OCI-M2 (cell line): ENCODE data around the gene ZNHIT1.
"Not testable (repeated sequence)": the region's sequence is repeated elsewhere in the genome, so short reads cannot be mapped to it uniquely, and the experiment has no call there.

Experiments
- DNase-seq: peaks from one replicate; lab custom pipeline; 2025; ENCODE audit not compliant: unreplicated experiment; lab: John Stamatoyannopoulos, UW

ZNHIT1 gene

DNA sequence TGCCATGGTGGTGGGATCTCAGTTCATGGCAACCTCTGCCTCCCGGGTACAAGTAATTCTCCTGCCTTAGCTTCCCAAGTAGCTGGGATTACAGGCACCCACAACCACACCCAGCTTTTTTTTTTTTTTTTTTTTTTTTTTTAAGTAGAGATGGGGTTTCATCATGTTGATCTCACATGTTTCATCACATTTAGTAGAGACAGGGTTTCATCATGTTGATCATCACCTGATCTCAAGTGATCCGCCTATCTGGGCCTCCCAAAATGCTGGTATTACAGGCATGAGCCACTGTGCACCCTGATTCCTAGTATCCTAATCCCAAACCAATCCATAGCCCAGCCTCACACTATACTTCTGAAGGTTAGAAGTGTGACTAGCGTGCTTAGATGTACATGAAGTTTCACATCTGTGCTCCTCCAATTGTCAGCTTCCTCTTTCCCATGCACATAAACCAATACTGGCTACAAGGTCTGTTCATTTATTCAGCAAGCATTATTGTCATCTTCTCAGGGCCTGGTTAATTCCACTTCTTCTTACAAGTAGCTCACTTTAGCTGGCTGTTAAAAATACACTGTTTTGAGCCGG is 31.0 kb upstream of the ZNHIT1 start:
- DNase-seq = no peak

DNA sequence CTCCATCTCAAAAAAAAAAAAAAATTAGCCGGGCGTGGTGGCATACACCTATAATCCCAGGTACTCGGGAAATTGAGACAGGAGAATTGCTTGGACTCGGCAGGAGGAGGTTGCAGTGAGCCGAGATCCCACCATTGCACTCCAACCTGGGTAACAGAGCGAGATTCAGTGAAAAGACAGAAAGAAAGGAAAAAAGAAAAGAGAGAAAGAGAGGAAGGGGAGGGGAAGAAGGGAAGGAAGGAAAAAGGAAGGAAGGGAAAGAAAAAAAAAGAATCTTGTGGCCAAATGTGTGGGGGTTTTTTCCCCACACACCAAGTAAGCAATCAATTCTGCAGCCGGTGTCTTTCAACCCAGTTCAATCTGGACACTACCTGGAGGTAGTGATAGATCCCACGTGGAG is 28.9 kb upstream of the ZNHIT1 start:
- no peak for DNase-seq

DNA sequence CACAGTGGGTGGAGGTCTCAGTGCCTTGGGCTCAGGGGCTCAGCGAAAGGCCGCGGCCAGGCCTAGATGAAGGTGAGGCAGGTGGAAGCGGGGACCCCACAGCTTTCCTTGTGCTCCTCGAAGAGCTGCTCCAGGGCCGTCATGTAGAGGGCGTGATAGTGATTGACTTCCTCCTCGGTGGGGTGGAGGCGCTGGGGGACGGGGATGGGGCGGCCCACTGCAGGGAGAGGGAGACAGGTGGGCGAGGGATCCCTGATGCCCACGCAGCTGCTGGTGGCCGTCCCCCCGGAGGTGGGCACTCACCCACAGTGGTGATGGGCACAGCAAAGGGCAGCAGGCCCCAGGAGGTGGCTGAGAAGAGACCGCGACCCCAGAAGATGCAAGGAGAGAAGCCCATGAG is 22.1 kb upstream of the ZNHIT1 start:
- DNase-seq = no peak

DNA sequence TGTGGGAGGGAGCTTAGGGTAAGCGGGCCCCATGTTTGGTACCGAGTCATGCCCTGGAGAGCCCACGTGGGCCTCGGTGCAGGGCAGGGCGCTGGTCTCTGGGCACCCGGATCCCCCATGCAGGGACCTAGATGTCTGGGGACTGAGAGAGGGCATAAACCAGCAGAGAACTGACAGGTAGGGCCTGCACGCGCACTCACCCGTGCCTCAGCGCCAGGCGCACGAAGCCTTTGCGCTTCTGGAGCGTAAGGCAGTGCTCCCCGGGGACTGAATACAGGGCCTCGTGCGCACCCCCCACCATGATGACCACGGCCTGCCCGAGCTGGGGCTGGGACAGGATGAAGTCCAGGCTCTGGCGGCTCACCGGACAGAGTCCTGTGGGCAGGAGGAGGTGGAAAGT is 20.0 kb upstream of the ZNHIT1 start:
- no peak for DNase-seq

DNA sequence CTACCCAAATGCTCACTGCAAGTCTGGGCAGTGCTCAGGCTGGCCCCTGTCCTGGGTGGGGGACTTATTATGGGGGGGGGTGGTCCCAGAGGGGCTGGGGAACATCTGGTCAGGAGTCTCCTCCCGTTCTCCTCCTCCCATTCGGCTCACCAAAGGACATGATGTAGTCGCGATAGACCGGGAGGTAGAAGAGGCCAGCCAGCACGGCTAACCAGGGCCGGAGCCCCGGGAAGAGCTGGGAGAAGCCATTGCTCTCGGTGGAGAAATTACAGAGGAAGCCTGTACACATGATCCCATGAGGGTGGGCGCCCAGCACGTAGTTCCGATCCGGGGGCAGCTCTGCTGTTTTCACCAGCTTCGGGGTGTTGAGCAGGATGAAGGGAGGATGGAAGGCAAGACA is 19.5 kb upstream of the ZNHIT1 start:
- no peak for DNase-seq

DNA sequence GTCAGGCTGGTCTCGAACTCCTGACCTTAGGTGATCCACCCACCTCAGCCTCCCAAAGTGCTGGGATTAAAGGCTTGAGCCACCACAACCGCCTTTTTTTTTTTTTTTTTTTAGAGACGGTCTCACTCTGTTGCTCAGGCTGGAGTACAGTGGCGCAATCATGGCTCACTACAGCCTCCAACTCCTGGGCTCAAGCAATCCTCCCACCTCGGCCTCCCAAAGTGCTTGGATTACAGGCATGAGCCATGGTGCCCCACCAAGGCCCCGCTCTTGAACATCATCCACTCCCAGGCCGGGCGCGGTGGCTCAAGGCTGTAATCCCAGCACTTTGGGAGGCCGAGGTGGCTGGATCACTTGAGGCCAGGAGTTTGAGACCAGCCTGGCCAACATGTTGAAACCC is 18.4 kb upstream of the ZNHIT1 start:
- not testable (repeated sequence) for DNase-seq

DNA sequence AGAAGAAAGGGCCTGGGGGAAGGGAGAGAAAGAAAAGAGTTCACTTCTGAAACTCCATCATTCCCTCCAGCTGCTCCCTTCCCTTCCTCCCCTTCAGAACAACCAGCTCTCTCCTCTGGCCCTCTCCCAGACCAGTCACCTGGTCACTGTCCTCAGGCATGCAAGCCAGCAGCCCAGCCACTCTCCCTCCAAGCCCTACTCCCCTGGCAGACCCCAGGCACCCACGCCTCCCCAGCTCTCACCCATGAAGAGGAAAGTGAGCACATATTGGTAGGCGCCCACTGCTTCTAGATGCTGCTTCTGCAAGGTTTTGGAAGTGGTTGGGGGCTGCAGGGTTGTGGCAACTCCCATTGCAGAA is 17.5 kb upstream of the ZNHIT1 start:
- DNase-seq = no peak

DNA sequence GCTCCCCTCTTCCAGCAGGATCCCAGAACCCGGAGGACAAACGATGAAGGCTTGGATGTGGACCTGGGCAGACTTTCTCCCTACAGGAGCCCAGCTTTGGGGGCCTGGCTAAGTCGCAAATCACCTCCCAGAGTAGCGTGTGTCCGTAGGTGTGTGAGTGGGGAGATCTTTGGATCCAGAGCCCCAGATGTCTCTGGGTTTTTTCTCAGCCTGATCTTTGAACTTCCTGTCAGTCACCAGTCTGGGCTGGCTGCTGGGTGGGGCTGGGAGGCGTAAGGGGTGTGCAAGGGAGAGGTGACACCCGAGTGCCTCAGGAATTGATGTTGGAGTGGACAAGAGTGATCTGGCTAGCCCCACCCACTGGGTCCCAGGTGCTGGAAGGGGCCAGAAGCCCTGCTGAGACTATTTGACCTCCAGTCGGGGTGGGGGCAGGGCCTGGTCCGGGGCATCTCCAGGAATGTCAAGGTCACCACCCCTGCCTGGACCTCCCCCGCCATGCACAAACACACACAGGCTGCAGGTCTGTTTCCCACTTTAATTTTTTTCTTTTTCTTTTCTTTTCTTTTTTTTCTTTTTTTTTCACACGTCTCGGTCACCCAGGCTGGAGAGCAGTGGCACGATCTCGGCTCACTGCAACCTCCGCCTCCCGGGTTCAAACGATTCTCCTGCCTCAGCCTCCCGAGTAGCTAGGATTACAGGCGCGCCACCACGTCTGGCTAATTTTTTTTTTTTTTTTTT is 16.9 kb upstream of the ZNHIT1 start, which contains the start of gene MOGAT3:
MOGAT3 (minus strand) TSS at position 175 of the 738 bp plus-strand sequence. CDS start 182 bp downstream, outside the sequence.
- DNase-seq = no peak

DNA sequence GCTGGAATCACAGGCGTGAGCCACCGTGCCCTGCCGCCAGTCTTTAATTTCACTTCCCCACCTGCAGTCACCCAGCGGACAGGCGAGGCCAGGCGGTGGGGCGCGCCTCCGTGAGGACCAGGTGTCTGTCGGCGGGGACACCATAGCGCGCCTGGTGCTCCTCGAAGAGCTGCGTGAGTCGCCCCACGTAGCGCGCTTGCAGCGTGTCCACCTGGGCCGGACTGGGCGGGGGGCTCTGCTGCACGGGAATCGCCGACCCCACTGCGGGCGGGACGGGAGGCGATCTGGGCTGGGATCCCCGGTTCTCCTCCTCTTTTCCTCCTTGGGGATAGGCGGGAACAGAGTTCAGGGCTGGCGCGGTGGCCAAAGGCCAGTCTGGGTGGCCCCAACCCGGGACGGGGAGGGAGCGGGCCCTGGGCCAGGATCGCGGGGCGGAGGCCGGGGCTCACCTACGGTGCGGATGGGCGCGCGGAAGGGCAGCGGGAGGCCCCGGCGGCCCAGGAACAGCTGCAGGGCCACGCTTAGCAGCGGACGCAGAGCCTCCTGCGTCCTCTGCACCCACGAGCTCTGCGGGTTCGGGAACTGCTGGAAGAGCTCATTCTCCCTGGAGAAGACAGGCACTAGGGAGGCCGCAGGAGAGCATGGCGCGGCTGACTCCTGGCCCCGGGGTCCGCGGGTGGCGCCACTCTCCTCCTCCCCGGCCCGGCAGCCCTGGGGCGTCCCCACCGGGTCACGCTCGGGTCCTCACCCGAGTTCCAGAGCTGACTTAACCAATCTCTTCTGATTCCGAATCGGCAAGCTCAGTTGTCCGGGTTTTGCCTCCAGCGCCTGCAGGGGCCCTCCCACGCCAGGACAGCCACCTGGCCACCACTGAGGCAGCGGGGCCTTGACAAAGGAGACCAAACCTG is 16.0 kb upstream of the ZNHIT1 start:
- no peak for DNase-seq

DNA sequence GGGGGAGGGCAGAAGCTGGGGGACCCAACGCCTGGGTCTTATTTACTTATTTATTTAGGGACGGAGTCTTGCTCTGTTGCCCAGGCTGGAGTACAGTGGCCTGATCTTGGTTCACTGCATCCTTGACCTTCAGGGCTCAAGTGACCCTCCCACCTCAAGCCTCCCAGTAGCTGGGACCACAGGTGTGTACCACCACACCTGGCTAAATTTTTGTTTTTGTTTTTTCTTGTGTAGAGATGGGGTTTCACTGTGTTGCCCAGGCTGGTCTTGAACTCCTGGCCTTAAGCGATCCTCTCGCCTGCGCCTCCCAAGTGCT is 15.4 kb upstream of the ZNHIT1 start:
- no peak for DNase-seq

DNA sequence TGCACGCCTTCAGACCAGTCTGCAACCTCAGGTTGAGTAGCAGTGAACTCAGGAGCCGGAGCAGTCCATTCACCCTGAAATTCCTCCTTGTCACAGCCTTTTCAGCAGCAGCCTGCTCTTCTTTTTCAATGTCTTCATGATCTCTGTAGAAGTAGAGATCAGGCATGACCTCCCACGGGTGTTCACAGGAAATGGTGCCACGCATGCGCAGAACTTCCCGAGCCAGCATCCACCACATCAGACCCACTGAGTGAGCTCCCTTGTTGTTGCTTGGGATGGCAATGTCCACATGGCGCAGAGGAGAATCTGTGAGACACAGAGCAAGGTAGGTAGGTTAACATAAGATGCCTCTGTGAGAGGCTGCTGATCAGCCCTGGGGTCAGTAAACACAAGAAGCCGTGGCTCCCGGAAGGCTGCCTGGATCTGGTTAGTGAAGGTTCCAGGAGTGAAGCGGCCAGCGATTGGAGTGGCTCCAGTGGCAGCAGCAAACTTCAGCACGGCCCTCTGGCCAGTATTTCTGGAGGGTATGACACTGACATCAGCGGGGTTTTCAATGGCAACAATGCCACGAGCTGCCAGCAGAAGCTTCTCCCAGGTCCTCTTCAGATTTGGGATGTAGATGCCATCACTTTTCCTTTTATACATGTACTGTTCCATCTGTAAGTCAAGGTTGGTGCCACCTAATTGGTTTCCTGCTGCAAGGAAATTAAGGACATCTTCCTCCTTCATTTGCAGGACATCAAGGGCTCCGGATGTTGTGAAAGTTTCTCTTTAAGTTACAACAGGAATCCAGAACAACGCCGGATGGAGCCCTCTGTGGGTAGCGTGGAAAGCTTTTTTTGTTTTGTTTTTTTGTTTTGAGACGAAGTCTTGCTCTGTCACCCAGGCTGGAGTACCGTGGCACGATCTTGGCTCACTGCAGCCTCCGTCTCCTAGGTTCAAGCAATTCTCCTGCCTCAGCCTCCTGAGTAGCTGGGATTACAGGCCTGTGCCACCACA is 13.9 kb upstream of the ZNHIT1 start:
- DNase-seq = not testable (repeated sequence)

DNA sequence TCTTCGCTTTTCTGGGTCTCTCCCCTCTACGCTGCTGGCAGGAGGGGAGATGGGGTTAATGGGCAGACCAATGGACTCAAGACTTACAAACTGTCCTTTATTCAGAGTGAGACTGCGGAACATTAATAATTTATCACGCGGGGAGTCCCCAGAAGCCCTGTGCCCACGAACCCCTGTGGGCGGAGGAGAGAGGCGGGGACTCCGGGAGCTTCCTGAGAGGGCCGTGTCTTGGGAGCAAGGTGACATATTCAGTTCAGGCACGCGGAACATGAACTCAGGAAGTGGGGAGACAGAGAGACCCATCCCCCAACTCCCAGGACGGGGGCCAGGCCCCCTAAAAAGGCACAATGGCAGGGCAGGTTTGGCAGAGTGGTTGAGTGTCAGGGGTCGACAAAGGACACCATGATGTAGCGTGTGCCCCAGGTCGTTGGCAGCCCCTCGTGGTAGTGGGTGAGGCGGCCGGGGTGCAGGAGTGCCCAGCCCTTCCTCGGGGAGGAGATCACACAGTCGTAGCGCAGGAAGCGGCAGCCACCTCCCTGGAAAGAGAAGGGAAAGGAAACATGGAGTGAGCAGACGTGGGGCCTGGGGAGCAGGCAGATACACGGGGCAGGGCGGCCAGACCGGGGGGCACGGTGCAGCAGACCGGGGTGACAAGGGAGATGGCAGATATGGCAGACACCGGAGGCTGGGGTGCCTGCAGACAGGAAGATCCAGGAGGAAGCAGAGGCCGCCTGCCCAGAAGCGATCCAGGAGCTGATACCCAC is 11.9 kb upstream of the ZNHIT1 start:
- DNase-seq = no peak

DNA sequence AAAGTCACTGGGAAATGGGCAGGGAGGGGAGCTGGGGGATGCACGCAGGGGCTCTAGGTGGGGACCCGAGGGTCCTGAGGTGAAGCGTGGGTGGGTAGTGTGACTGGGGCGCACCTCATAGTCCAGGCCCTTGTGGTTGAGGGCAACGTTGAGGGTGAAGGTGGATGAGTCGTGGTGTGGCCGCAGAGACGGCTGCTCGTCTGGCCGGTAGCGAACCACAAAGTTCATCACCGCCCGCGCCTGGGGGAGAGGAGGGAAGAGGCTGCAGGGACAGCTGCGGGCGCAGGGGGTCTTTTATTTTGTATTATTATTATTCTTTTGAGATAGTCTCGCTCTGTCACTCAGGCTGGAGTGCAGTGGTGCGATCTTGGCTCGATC is 11.3 kb upstream of the ZNHIT1 start:
- no peak for DNase-seq

DNA sequence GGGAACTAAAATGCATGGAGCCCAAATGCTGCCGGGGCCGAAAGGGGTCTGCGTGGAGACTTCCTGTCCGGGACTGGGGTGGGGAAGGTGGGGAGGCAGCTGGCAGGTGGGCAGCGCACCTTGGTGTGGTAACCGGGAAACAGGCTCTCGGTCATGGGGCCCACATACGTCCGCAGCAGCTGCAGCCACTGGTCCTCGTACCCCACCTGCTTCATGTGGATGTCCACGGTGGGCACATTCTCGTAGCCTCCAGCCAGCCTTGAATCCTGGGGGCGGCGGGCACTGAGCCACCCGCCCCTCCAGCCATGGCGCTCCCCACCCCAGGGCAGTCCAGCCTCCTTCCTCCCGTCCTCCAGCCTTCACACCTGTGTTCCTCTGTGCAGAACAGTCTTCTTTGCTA is 10.5 kb upstream of the ZNHIT1 start:
- DNase-seq = no peak

DNA sequence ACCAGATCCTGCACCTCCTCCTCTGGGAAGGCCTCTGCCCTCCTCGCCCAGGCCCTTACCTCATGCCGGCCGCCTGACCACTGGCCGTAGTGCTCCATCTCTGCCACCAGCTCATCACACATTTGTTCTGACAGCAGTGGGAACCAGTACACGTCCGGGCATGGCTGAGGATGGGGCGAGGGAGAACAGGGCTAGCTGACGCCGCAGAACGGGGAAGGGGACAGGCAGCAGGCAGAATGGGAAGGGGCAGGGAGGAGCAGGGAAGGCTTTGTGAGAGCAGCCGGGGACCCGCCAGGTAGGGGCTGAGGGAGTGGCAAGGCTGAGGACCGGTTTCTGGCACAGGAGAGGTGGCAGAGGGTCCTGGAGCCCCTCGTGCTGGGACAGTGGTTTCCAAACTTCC is 9.2 kb upstream of the ZNHIT1 start:
- no peak for DNase-seq

DNA sequence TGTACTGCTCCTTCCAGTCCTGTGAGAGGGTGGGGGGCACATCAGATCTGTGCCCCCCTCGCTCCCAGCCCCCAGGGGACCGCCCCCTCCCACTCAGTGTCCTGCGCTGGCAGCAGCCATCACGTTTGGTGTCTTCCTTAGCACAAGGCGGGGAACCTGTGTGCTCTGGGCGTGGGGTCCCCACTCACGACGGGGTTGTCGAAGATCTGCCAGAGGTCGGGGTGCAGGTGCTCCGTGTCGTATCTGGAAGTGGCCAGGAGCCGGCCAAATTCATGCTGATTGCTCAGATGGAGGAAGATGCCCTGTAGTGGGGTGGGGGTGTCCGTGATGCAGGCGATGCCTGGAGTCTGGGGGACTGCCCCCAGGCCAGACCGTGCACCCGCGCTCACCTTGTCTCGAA is 7.8 kb upstream of the ZNHIT1 start:
- DNase-seq = no peak

DNA sequence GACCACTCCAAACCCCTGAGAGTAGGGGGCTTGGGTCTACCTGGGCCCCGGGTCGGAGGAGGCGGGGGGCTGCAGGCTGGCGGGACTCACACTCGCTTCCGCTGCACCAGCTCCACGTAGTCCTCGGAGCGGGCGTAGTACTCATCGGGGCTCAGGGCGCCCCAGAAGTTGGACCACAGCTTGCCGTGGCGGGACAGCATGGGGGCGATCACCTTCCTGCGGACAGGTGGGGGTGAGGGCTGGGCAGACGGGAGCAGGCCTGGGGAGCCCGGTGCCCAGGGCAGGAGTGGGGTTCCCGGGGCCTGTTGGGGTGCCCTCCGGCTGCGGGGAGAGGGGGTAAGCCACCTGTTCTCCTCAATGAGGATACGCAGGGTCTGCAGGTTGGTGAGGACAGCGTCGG is 6.5 kb upstream of the ZNHIT1 start:
- no peak for DNase-seq

DNA sequence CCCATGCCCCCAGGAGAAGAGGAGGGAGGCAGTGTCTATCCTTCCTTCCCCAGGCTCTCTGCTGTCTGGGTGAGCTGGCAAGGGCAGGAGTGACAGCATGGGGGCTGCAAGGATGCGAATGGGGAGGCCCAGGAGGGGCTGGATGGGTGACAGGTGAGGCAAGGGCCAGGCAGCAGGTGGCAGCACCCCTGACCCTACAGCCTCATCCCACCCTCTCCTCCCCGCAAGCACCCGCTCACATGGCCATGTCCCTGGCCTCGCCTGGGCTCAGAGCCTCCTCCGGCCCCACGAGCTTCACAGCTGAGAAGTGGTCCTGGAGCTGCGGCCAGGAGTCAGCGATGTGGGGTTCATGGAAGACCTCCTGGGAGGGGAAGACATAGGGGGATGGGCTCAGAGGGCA is 6.0 kb upstream of the ZNHIT1 start:
- DNase-seq = no peak

DNA sequence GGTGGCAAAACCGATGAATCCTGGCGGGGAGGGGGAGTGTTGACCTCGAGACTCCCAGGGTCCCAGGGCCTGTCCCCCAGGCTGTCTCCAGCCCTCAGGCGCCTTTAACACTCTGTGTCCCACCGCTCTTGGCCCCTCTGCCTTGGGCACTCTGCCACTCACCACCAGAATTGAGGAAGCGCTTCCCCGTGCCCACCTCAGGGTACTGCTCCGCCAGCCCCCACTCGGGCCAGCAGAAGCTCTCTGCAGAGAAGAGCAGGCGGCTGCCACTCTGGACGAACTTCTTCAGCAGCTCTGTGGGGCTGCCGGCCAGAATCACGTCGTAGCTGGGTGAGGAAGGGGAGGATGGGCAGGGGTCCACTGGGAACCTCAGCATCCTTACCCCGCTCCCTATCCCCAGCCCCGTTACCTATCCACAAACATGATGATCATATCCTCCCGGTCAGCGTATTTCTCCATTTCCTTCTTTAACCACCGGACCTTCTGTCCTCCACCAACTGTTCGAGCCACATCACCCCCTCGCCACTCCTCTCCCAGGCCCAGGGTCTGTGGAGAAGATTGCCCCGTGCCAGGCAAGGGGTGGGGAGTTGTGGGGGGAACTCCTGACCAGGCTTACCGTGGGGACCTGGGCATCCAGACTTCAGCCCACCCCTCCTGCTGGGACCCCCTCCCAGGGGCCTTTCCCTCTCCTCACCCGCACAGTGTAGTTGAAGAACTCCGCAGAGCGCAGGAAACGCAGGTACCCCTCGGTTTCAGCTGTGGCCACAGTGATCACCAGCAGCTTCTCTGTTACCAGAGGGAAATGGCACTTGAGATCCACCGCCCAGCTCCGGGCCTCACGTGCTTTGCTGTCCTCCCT is 1.7 kb upstream of the ZNHIT1 start:
- no peak for DNase-seq
